Neuron (in vitro differentiated cells): ENCODE results near the gene CACNA1I.

Experiments used
- H2AFZ ChIP-seq: one replicate; pipeline ENCODE4 v1.6.1; 2013; ENCODE audit warnings: low read depth, mild to moderate bottlenecking, inconsistent platforms, low read length, moderate library complexity
- H3K27me3 ChIP-seq: one replicate; pipeline ENCODE4 v1.6.1; 2013; ENCODE audit warnings: low read length; ENCODE audit not compliant: insufficient read depth
- H3K36me3 ChIP-seq: one replicate; pipeline ENCODE4 v1.6.1; 2013; ENCODE audit warnings: low read length; ENCODE audit not compliant: insufficient read depth
- H3K4me1 ChIP-seq: one replicate; pipeline ENCODE4 v1.6.1; 2013; ENCODE audit warnings: low read length; ENCODE audit not compliant: insufficient read depth
- H3K4me3 ChIP-seq: 2 replicates; pipeline ENCODE4 v1.5.1; 2013; ENCODE audit warnings: mild to moderate bottlenecking, low read length, moderate library complexity
- H3K9me3 ChIP-seq: one replicate; pipeline ENCODE4 v1.6.1; 2013; ENCODE audit warnings: low read length

CACNA1I gene

GRCh38 chr22:39693943-39694500, 123.5 kb downstream of the CACNA1I start:
- Histone ChIP-seq H3K27me3 (no peaks in the 10 kb centered on the region), H2AFZ (no peak overlapping the region), H3K36me3 (no peaks in the 10 kb centered on the region), H3K9me3 (no peaks in the 10 kb centered on the region), H3K4me1 (peaks cover 28% of the 10 kb centered on the region), H3K4me3 (no peak overlapping the region)

- Histone ChIP-seq H3K4me1 (peaks cover 16% of the 10 kb centered on the region), H3K9me3 (no peaks in the 10 kb centered on the region), H3K36me3 (no peaks in the 10 kb centered on the region), H3K27me3 (no peaks in the 10 kb centered on the region), H3K4me3 (no peak overlapping the region), H2AFZ (no peak overlapping the region)
These were observed 127.4 kb downstream of the CACNA1I start for GRCh38 chr22:39697790-39698430.

- H3K4me3 ChIP-seq, result no peak overlapping the region
- no peaks in the 10 kb centered on the region for H3K27me3 ChIP-seq
- peaks cover 16% of the 10 kb centered on the region for H3K4me1 ChIP-seq
- no peaks in the 10 kb centered on the region for H3K9me3 ChIP-seq
- no peak overlapping the region for H2AFZ ChIP-seq
- no peaks in the 10 kb centered on the region for H3K36me3 ChIP-seq
These were observed 129.2 kb downstream of the CACNA1I start for GRCh38 chr22:39699631-39700360.

GRCh38 chr22:39700565-39700964, 130.0 kb downstream of the CACNA1I start:
- Histone ChIP-seq H3K4me1 (peaks cover 16% of the 10 kb centered on the region), H3K9me3 (no peaks in the 10 kb centered on the region), H3K36me3 (no peaks in the 10 kb centered on the region), H3K4me3 (no peak overlapping the region), H3K27me3 (no peaks in the 10 kb centered on the region), H2AFZ (no peak overlapping the region)

GRCh38 chr22:39703091-39703490, 132.5 kb downstream of the CACNA1I start:
- Histone ChIP-seq H3K4me1 (peaks cover 24% of the 10 kb centered on the region), H3K9me3 (no peaks in the 10 kb centered on the region), H3K4me3 (no peak overlapping the region), H3K27me3 (no peaks in the 10 kb centered on the region), H2AFZ (no peak overlapping the region), H3K36me3 (no peaks in the 10 kb centered on the region)

GRCh38 chr22:39703928-39704639, 133.5 kb downstream of the CACNA1I start:
- Histone ChIP-seq H3K4me1 (peaks cover 24% of the 10 kb centered on the region), H3K36me3 (no peaks in the 10 kb centered on the region), H3K4me3 (no peak overlapping the region), H3K9me3 (no peaks in the 10 kb centered on the region), H2AFZ (no peak overlapping the region), H3K27me3 (no peaks in the 10 kb centered on the region)

- H3K4me3 ChIP-seq, result no peak overlapping the region
- H2AFZ ChIP-seq, result no peak overlapping the region
- H3K27me3 ChIP-seq, result no peaks in the 10 kb centered on the region
- H3K36me3 ChIP-seq, result no peaks in the 10 kb centered on the region
- peaks cover 12% of the 10 kb centered on the region for H3K4me1 ChIP-seq
- H3K9me3 ChIP-seq, result no peaks in the 10 kb centered on the region
These were observed 134.8 kb downstream of the CACNA1I start for GRCh38 chr22:39705386-39705785.

- no peaks in the 10 kb centered on the region for H3K27me3 ChIP-seq
- H3K9me3 ChIP-seq, result no peaks in the 10 kb centered on the region
- H3K36me3 ChIP-seq, result no peaks in the 10 kb centered on the region
- H3K4me1 ChIP-seq, result peaks cover 9% of the 10 kb centered on the region
- H3K4me3 ChIP-seq, result no peak overlapping the region
- H2AFZ ChIP-seq, result no peak overlapping the region
These were observed 136.0 kb downstream of the CACNA1I start for GRCh38 chr22:39706376-39707140.

GRCh38 chr22:39707351-39707750, 136.8 kb downstream of the CACNA1I start:
- no peak overlapping the region for H2AFZ ChIP-seq
- H3K27me3 ChIP-seq, result no peaks in the 10 kb centered on the region
- no peaks in the 10 kb centered on the region for H3K9me3 ChIP-seq
- H3K36me3 ChIP-seq, result no peaks in the 10 kb centered on the region
- H3K4me1 ChIP-seq, result peaks cover 9% of the 10 kb centered on the region
- no peak overlapping the region for H3K4me3 ChIP-seq

GRCh38 chr22:39707816-39708215, 137.3 kb downstream of the CACNA1I start:
- Histone ChIP-seq H3K27me3 (no peaks in the 10 kb centered on the region), H3K36me3 (no peaks in the 10 kb centered on the region), H2AFZ (no peak overlapping the region), H3K9me3 (no peaks in the 10 kb centered on the region), H3K4me1 (peaks cover 13% of the 10 kb centered on the region), H3K4me3 (no peak overlapping the region)

- H3K27me3 ChIP-seq, result no peaks in the 10 kb centered on the region
- no peaks in the 10 kb centered on the region for H3K36me3 ChIP-seq
- H3K4me3 ChIP-seq, result no peak overlapping the region
- peaks cover 17% of the 10 kb centered on the region for H3K4me1 ChIP-seq
- H3K9me3 ChIP-seq, result no peaks in the 10 kb centered on the region
- H2AFZ ChIP-seq, result no peak overlapping the region
These were observed 140.0 kb downstream of the CACNA1I start for GRCh38 chr22:39710380-39711150.

GRCh38 chr22:39712081-39712480, 141.5 kb downstream of the CACNA1I start:
- Histone ChIP-seq H3K9me3 (no peaks in the 10 kb centered on the region), H2AFZ (no peak overlapping the region), H3K36me3 (no peaks in the 10 kb centered on the region), H3K4me1 (peaks cover 19% of the 10 kb centered on the region), H3K27me3 (no peaks in the 10 kb centered on the region), H3K4me3 (no peak overlapping the region)
